SU-DHL-6 (cell line): Measurements from ENCODE around the gene ITIH4.

Source experiments
- EZH2phosphoT487 ChIP-seq: fragments of 200-600 bp; sonication (generic), shearing (Covaris generic); conservative IDR thresholded peaks from 2 replicates; pipeline ENCODE4 v1.6.1; 2018; ENCODE audit warnings: mild to moderate bottlenecking, antibody characterized with exemption, low read length, moderate library complexity, mixed read lengths
- TF ChIP-seq, protein P1 (sequence below): fragments of 200-600 bp; sonication (generic); IDR thresholded peaks from one replicate; pipeline ENCODE4 v1.5.1; 2017; ENCODE audit warnings: antibody characterized with exemption, mild to moderate bottlenecking, low read length, moderate library complexity; ENCODE audit not compliant: insufficient read depth, poor library complexity, severe bottlenecking

DNA sequence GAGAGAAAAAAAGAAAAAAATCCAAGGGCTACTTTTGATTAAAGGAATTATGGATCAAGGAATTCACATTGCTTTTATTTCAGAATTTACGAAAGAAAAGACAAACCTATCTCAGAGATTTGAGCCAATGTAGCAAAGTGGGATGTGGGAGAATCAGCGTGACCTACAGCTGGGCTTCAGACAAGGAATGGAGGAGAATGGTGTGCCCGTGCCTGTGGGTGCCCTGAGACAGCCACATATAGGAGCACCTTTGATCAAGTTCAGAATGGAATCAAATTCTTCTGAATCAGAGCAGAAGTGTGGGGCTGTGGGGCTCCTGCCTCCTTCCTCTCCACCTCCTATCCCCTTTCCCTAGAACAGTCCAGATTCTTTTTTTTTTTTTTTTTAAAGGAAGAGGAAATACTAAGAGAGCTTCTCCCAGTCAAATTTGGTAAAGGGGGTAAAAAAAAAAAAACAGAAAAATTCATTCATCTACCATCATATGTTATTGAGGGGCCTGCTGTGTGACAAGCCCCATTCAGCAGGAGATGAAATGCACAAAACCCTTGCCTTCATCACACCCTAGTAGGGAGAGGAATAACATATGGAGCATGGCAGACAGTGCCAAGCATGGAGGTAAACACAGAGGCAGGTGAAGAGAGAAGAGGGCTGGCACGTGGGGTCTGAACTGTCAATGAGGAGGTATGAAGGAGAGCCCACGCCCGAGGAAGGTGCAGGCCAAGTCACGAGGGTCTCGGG is 29.4 kb upstream of the ITIH4 start:
- TF ChIP-seq, protein P1, sequence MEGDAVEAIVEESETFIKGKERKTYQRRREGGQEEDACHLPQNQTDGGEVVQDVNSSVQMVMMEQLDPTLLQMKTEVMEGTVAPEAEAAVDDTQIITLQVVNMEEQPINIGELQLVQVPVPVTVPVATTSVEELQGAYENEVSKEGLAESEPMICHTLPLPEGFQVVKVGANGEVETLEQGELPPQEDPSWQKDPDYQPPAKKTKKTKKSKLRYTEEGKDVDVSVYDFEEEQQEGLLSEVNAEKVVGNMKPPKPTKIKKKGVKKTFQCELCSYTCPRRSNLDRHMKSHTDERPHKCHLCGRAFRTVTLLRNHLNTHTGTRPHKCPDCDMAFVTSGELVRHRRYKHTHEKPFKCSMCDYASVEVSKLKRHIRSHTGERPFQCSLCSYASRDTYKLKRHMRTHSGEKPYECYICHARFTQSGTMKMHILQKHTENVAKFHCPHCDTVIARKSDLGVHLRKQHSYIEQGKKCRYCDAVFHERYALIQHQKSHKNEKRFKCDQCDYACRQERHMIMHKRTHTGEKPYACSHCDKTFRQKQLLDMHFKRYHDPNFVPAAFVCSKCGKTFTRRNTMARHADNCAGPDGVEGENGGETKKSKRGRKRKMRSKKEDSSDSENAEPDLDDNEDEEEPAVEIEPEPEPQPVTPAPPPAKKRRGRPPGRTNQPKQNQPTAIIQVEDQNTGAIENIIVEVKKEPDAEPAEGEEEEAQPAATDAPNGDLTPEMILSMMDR, result no peak
- no peak for TF ChIP-seq EZH2phosphoT487
